Vagina (tissue), 2 donors: ENCODE data around the gene PACS2. TPM values are rescaled to one million over a fixed set of nuclear protein-coding genes. Genes with fewer than 3 reads are reported as not detected.

Experiments used
- DNase-seq, 2 donors: peaks; one replicate each; pipeline ENCODE4 v3.0.0-alpha.2; 2017; ENCODE audit errors: extremely low spot score in 2 of 2
- H3K27ac ChIP-seq: fragments of 200-600 bp; sonication (generic); one replicate; pipeline ENCODE4 v1.5.1; 2019
- H3K27me3 ChIP-seq: fragments of 200-600 bp; sonication (generic); one replicate; pipeline ENCODE4 v1.5.1; 2019
- H3K36me3 ChIP-seq, 2 donors: fragments of 200-600 bp; sonication (generic); one replicate each; pipeline ENCODE4 v1.5.1; 2017 to 2019
- H3K4me1 ChIP-seq: fragments of 200-600 bp; sonication (generic); one replicate; pipeline ENCODE4 v1.5.1; 2019
- H3K4me3 ChIP-seq, 2 donors: fragments of 200-600 bp; sonication (generic); 1 replicate in 1 of 2; 2 replicates in 1 of 2; pipeline ENCODE4 v1.5.1; 2016 to 2019
- H3K9me3 ChIP-seq: fragments of 200-600 bp; sonication (generic); one replicate; pipeline ENCODE4 v1.5.1; 2019
- CTCF ChIP-seq, 3 experiments: fragments of 450-650 bp in 2 of 3; fragments of 200-600 bp in 1 of 3; sonication (generic) in 1 of 3; IDR thresholded peaks; one replicate each; pipeline ENCODE4 v1.5.1; 2017 to 2019; ENCODE audit warnings: antibody characterized with exemption in 3 of 3, mild to moderate bottlenecking in 2 of 3, moderate library complexity in 2 of 3
- POLR2A ChIP-seq, 2 donors: fragments of 450-650 bp; IDR thresholded peaks; one replicate each; pipeline ENCODE4 v1.6.1; 2017; ENCODE audit warnings: antibody characterized with exemption in 2 of 2, mild to moderate bottlenecking in 2 of 2, moderate library complexity in 2 of 2
- POLR2AphosphoS5 ChIP-seq, 2 donors: sonication (generic); formaldehyde crosslinking; IDR thresholded peaks; one replicate each; pipeline ENCODE4 v1.9.0; 2017; ENCODE audit warnings: antibody characterized with exemption in 2 of 2, mild to moderate bottlenecking in 2 of 2, low read depth in 1 of 2; ENCODE audit not compliant: insufficient read depth in 1 of 2
- intact Hi-C: fragments of 100-400 bp; cut with DNase I; formaldehyde crosslinking; loops from one replicate; pipeline ENCODE4 v1.15.1; 2023
- total RNA-seq: library from RNA; depleted of rRNA; stranded (reverse); fragments of >200 nt; gene quantifications from one replicate; pipeline ENCODE4 v1.2.3, GENCODE V29; 2016

Gene PACS2
- total RNA-seq, 1 donor from 2014 or later, result 64.8 TPM

GRCh38 chr14:105355049-105355575 is 40.6 kb downstream of the PACS2 start:
- intact Hi-C loops, result no loop called here
- no peak for DNase-seq
- Histone ChIP-seq H3K4me1 (no peaks in the 10 kb centered on the region), H3K27ac (no peak overlapping the region), H3K9me3 (no peaks in the 10 kb centered on the region), H3K4me3 (no peak overlapping the region), H3K36me3 (no peaks in the 10 kb centered on the region), H3K27me3 (no peaks in the 10 kb centered on the region)
- TF ChIP-seq POLR2AphosphoS5 (IDR thresholded peaks at IDR 0.05; ENCODE audit: insufficient read depth in 1 of 2, low read depth in 1 of 2) (no peak), CTCF (IDR thresholded peaks at IDR 0.05) (no peak), POLR2A (IDR thresholded peaks at IDR 0.05) (no peak)

- H3K27ac ChIP-seq, result no peak overlapping the region
- no peaks in the 10 kb centered on the region for H3K4me1 ChIP-seq
- no peak overlapping the region for H3K4me3 ChIP-seq
- DNase-seq, result no peak
- H3K9me3 ChIP-seq, result no peaks in the 10 kb centered on the region
- H3K27me3 ChIP-seq, result no peaks in the 10 kb centered on the region
- TF ChIP-seq POLR2AphosphoS5 (IDR thresholded peaks at IDR 0.05; ENCODE audit: insufficient read depth in 1 of 2, low read depth in 1 of 2) (no peak), POLR2A (IDR thresholded peaks at IDR 0.05) (no peak), CTCF (IDR thresholded peaks at IDR 0.05) (no peak)
- intact Hi-C loops, result no loop called here
- peaks cover 0 to 3% of the 10 kb centered on the region in 2 donors for H3K36me3 ChIP-seq
These were observed 41.5 kb downstream of the PACS2 start for GRCh38 chr14:105355850-105356604.

- H3K36me3 ChIP-seq, result peaks cover 0 to 5% of the 10 kb centered on the region in 2 donors
- no peak for TF ChIP-seq POLR2A (IDR thresholded peaks at IDR 0.05)
- no peak for TF ChIP-seq CTCF (IDR thresholded peaks at IDR 0.05)
- TF ChIP-seq POLR2AphosphoS5 (IDR thresholded peaks at IDR 0.05; ENCODE audit: insufficient read depth in 1 of 2, low read depth in 1 of 2), result no peak
- intact Hi-C loops, result no loop called here
These were observed 42.4 kb downstream of the PACS2 start for GRCh38 chr14:105356927-105357326.

GRCh38 chr14:105357626-105358025 is 43.1 kb downstream of the PACS2 start:
- Histone ChIP-seq H3K4me3 (no peak overlapping the region), H3K27me3 (no peaks in the 10 kb centered on the region), H3K9me3 (no peaks in the 10 kb centered on the region), H3K4me1 (no peaks in the 10 kb centered on the region), H3K27ac (no peak overlapping the region), H3K36me3 (peaks cover 0 to 5% of the 10 kb centered on the region in 2 donors)
- intact Hi-C loops, result no loop called here
- DNase-seq, result no peak
- TF ChIP-seq POLR2AphosphoS5 (IDR thresholded peaks at IDR 0.05; ENCODE audit: insufficient read depth in 1 of 2, low read depth in 1 of 2), result no peak
- TF ChIP-seq CTCF (IDR thresholded peaks at IDR 0.05), result no peak
- TF ChIP-seq POLR2A (IDR thresholded peaks at IDR 0.05), result no peak

More at GRCh38 chr14:105356927-105357326, 42.4 kb downstream of the PACS2 start:
- Histone ChIP-seq H3K27ac (no peak overlapping the region), H3K9me3 (no peaks in the 10 kb centered on the region), H3K4me1 (no peaks in the 10 kb centered on the region), H3K27me3 (no peaks in the 10 kb centered on the region), H3K4me3 (no peak overlapping the region)
- DNase-seq, result no peak
